Measurements from ENCODE around the gene CLEC4M.
"Not testable (repeated sequence)": the region's sequence is repeated elsewhere in the genome, so short reads cannot be mapped to it uniquely, and the experiment has no call there.

The CLEC4M gene

DNA sequence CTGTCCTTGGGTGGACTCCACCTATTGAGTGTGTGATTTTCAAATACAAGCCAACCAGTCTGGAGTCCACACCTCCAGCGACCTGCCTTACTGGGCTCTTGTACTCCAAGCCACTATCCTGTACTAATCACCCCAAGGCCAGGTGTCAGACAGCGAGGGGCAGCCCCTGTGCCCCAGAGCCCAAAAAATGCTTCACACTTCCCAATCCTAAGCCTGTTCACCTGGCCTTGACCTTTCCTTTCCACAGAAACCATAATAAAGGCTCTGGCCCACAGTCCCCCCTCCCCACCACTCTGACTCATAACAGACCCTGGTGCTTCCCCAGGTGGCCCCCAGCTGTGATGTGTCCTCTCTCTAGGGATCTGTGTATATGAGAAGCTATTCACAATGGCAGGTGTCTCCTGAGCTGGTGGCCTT, 19.6 kb upstream of the CLEC4M start:
- Histone ChIP-seq H3K4me1 (ENCODE audit: control insufficient read depth, insufficient read depth, low read length) (no peaks in the 10 kb centered on the region), H3K9me3 (ENCODE audit: control insufficient read depth, insufficient read depth, low read depth, low read length) (no peaks in the 10 kb centered on the region), H3K4me3 (ENCODE audit: low read depth, low read length) (no peak overlapping the region), H3K36me3 (ENCODE audit: control insufficient read depth in 2 of 2, insufficient read depth in 1 of 2, low read length in 2 of 2) (no peaks in the 10 kb centered on the region), H3K27ac (ENCODE audit: extremely low read depth, low read depth, low read length) (no peak overlapping the region)
- CTCF ChIA-PET, result interaction anchor here (0.7 to 1.3 kb wide), 2 partner anchors 56 to 175 kb away, joined by 3 to 4 read pairs; no protein-coding TSS in a partner anchor
- POLR2A ChIA-PET, result no interaction called here
- no peak for TF ChIP-seq YY2 (tag by site-specific recombination; IDR thresholded peaks at IDR 0.05)
- TF ChIP-seq GLIS1 (tag by site-specific recombination; IDR thresholded peaks at IDR 0.05), result peak; percentile 69
- no peak for TF ChIP-seq ZBTB7A (tag by site-specific recombination; IDR thresholded peaks at IDR 0.05; ENCODE audit: low read depth)
- TF ChIP-seq, protein P1, sequence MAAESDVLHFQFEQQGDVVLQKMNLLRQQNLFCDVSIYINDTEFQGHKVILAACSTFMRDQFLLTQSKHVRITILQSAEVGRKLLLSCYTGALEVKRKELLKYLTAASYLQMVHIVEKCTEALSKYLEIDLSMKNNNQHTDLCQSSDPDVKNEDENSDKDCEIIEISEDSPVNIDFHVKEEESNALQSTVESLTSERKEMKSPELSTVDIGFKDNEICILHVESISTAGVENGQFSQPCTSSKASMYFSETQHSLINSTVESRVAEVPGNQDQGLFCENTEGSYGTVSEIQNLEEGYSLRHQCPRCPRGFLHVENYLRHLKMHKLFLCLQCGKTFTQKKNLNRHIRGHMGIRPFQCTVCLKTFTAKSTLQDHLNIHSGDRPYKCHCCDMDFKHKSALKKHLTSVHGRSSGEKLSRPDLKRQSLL (tag by site-specific recombination; IDR thresholded peaks at IDR 0.05), result no peak
- TF ChIP-seq ZNF501 (tag by site-specific recombination; IDR thresholded peaks at IDR 0.05), result no peak

DNA sequence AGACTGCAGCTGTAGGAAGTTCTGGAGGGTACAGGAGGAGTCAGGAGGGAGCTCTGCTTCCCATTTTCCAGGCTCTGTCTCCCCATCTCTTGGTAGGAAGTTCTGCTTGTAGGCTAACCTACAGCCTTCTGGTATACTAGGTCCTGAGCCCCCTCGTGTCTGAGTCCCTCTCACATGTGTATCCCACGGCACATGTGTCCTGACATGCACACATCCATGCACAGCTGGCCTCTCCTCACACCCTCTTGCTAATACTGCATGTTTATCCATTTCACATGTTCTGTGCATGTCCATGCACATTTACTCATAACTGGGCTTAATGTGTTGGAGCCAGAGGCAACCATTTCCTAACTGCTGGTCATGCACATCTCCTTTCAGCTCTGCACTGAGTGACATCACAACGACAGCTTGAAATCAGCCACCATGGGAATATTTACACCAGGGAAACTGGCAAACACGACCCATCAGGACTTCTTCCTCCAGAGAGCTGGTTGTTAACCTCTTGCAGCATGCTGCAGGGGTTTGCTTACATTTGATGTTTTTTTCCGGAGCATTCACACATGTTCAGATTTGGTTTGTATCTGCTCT, 18.8 kb upstream of the CLEC4M start:
- H3K36me3 ChIP-seq (ENCODE audit: control insufficient read depth in 2 of 2, insufficient read depth in 1 of 2, low read length in 2 of 2), result no peaks in the 10 kb centered on the region
- no peak overlapping the region for H3K27ac ChIP-seq (ENCODE audit: extremely low read depth, low read depth, low read length)
- ChIA-PET POLR2A (no interaction called here), CTCF (interaction anchor here (0.7 kb wide), 1 partner anchor 55 kb away, joined by 3 read pairs; no protein-coding TSS in a partner anchor)
- H3K4me1 ChIP-seq (ENCODE audit: control insufficient read depth, insufficient read depth, low read length), result no peaks in the 10 kb centered on the region
- TF ChIP-seq ZNF112 (tag by site-specific recombination; IDR thresholded peaks at IDR 0.05), result peak; percentile 93
- TF ChIP-seq ZNF514 (tag by site-specific recombination; IDR thresholded peaks at IDR 0.05), result no peak
- no peaks in the 10 kb centered on the region for H3K9me3 ChIP-seq (ENCODE audit: control insufficient read depth, insufficient read depth, low read depth, low read length)
- no peak overlapping the region for H3K4me3 ChIP-seq (ENCODE audit: low read depth, low read length)

DNA sequence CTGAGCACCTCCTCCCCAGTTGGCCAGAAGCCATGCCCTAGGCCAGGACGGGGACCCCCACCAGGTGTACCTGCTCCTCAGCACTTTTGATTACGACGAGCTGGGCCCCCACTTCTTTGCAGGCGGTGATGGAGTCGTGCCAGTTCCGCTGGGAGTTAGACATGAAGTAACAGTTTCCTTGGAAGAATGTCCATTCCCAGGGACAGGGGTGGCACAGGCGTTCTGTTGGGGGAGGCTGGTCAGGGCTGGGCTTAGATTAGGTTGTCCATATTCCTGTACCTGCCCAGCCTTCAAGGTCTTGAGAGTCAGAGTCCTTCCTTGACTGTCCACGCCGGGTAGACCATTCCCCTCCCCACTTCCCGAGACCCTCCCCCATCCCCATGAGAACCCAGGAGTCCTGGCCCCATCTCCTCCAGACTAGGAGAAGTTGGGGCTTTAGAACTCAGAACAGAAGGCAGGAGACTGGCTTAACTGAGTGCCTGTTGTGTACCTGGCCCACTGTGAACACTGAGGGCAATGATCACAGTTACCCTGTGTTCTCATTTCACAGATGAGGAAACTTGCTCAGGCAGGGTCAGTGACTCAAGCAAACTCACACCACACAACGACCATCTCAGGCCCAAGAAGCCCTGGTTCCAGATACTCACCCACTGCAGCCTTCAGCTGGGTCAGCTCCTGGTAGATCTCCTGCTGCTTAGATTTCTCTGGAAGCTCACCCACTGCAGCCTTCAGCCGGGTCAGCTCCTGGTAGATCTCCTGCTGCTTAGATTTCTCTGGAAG, 18.0 kb upstream of the CLEC4M start:
- POLR2A ChIA-PET, result no interaction called here
- no peak overlapping the region for H3K4me3 ChIP-seq (ENCODE audit: low read depth, low read length)
- H3K27ac ChIP-seq (ENCODE audit: extremely low read depth, low read depth, low read length), result no peak overlapping the region
- H3K9me3 ChIP-seq (ENCODE audit: control insufficient read depth, insufficient read depth, low read depth, low read length), result no peaks in the 10 kb centered on the region
- no peaks in the 10 kb centered on the region for H3K4me1 ChIP-seq (ENCODE audit: control insufficient read depth, insufficient read depth, low read length)
- no peaks in the 10 kb centered on the region for H3K36me3 ChIP-seq (ENCODE audit: control insufficient read depth in 2 of 2, insufficient read depth in 1 of 2, low read length in 2 of 2)
- CTCF ChIA-PET, result interaction anchor here (0.5 kb wide), 1 partner anchor 745 kb away, joined by 3 read pairs; no protein-coding TSS in a partner anchor
- TF ChIP-seq ZNF324 (tag by site-specific recombination; IDR thresholded peaks at IDR 0.05) (no peak), ZSCAN16 (tag by site-specific recombination; IDR thresholded peaks at IDR 0.05) (no peak), ZNF600 (tag by site-specific recombination; IDR thresholded peaks at IDR 0.05) (no peak), ZFP3 (tag by site-specific recombination; IDR thresholded peaks at IDR 0.05; ENCODE audit: low read depth) (no peak), ZNF239 (tag by site-specific recombination; IDR thresholded peaks at IDR 0.05) (no peak)
- TF ChIP-seq, protein P2, sequence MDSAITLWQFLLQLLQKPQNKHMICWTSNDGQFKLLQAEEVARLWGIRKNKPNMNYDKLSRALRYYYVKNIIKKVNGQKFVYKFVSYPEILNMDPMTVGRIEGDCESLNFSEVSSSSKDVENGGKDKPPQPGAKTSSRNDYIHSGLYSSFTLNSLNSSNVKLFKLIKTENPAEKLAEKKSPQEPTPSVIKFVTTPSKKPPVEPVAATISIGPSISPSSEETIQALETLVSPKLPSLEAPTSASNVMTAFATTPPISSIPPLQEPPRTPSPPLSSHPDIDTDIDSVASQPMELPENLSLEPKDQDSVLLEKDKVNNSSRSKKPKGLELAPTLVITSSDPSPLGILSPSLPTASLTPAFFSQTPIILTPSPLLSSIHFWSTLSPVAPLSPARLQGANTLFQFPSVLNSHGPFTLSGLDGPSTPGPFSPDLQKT (IDR thresholded peaks at IDR 0.05; ENCODE audit: borderline replicate concordance, low read depth, low read length), result no peak

DNA sequence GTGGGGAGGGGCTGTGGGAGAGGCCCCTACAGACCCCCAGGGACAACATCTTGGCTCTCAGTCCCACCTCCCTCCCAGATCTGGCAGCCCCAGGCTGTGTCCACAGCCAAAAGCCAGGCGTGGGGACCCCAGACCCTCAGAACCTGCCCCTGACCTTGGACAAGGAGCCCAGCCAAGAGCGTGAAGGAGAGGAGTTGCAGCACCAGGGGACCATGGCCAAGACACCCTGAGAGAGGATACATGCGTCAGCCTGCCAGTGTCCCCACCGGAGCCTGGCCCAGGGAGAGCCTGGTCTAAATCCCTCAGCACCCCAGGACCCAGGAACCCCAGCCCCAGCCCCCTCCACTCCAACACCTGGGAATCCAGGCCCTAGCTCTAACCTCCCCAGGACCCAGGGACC, 16.7 kb upstream of the CLEC4M start:
- POLR2A ChIA-PET; CTCF ChIA-PET; H3K9me3 ChIP-seq (ENCODE audit: control insufficient read depth, insufficient read depth, low read depth, low read length); H3K27ac ChIP-seq (ENCODE audit: extremely low read depth, low read depth, low read length); H3K36me3 ChIP-seq (ENCODE audit: control insufficient read depth in 2 of 2, insufficient read depth in 1 of 2, low read length in 2 of 2); H3K4me3 ChIP-seq (ENCODE audit: low read depth, low read length); H3K4me1 ChIP-seq (ENCODE audit: control insufficient read depth, insufficient read depth, low read length): not testable (repeated sequence)

Data from HEK293 (cell line).